GM12878 (cell line): ENCODE measurements around the gene NIPAL3. TPM values are rescaled to one million over a fixed set of nuclear protein-coding genes. Genes with fewer than 3 reads are reported as not detected.

Experiments used
- ATAC-seq: fragments of 200-7000 bp; cut with Tn5 transposase; 3 replicates; pipeline ENCODE4 v1.9.1; 2020; ENCODE audit warnings: mild to moderate bottlenecking, moderate library complexity
- BruUV-seq: library from RNA; stranded (reverse); fragments of 400-500 nt; replicated peaks from 2 replicates; lab custom pipeline; 2021; lab: Mats Ljungman, UMichigan
- CTCF ChIA-PET: fragments of 300-600 bp; sonication (Branson Sonifier 250); formaldehyde crosslinking; extraction: SDS; loops from one replicate; lab custom pipeline; 2021; ENCODE audit warnings: inconsistent platforms; lab: Yijun Ruan, JAX
- POLR2A ChIA-PET: fragments of 350-600 bp; formaldehyde crosslinking; extraction: SDS; loops from one replicate; lab custom pipeline; 2021; ENCODE audit warnings: inconsistent platforms; lab: Charles Lee
- RAD21 ChIA-PET: fragments of 300-600 bp; sonication (Branson Sonifier 250); formaldehyde crosslinking; loops from one replicate; lab custom pipeline; 2023; ENCODE audit warnings: antibody characterized with exemption; ENCODE audit not compliant: unreplicated experiment; lab: Charles Lee
- SMC1A ChIA-PET: fragments of 300-600 bp; sonication (Branson Sonifier 250); formaldehyde crosslinking; loops from one replicate; lab custom pipeline; 2023; ENCODE audit not compliant: unreplicated experiment, uncharacterized antibody; lab: Charles Lee
- DNase-seq: peaks from one replicate; pipeline ENCODE4 v3.0.0-alpha.2; 2011; ENCODE audit warnings: low read depth, low spot score
- FAIRE-seq: peaks from 3 replicates; lab custom pipeline; 2011; peaks lifted over from hg19 to GRCh38; lab: Jason Lieb, UNC
- H2AFZ ChIP-seq: 2 replicates; pipeline ENCODE4 v1.6.0; 2011; ENCODE audit warnings: low read depth, low read length, control low read depth; ENCODE audit not compliant: control insufficient read depth
- H3K27ac ChIP-seq: 2 replicates; pipeline ENCODE4 v1.5.1; 2011; ENCODE audit warnings: control low read depth; ENCODE audit not compliant: control insufficient read depth, insufficient read depth
- H3K27me3 ChIP-seq, 2 experiments: replicated peaks in 1 of 2; 2 replicates each; pipeline versions ENCODE4 v1.6.0 to v1.6.1; 2011; ENCODE audit warnings: low read length in 1 of 2; ENCODE audit not compliant: control insufficient read depth in 2 of 2, insufficient read depth in 2 of 2
- H3K36me3 ChIP-seq, 2 experiments: 2 replicates each; pipeline ENCODE4 v1.5.1; 2011; ENCODE audit warnings: low read length in 1 of 2; ENCODE audit not compliant: control insufficient read depth in 2 of 2, insufficient read depth in 2 of 2
- H3K4me1 ChIP-seq: 2 replicates; pipeline ENCODE4 v1.6.1; 2011; ENCODE audit warnings: mild to moderate bottlenecking, low read length, moderate library complexity, mixed read lengths; ENCODE audit not compliant: control insufficient read depth, insufficient read depth
- H3K4me2 ChIP-seq: 2 replicates; pipeline ENCODE4 v1.6.0; 2011; ENCODE audit warnings: control low read depth; ENCODE audit not compliant: control insufficient read depth, insufficient read depth
- H3K4me3 ChIP-seq: fragments of 200-600 bp; sonication (generic); 2 replicates; pipeline ENCODE4 v1.5.1; 2016
- H3K79me2 ChIP-seq: 2 replicates; pipeline ENCODE4 v1.6.0; 2011; ENCODE audit warnings: low read length; ENCODE audit not compliant: control insufficient read depth, insufficient read depth
- H3K9ac ChIP-seq: 2 replicates; pipeline ENCODE4 v1.8.0; 2011; ENCODE audit warnings: low read length, control low read depth, mixed read lengths; ENCODE audit not compliant: control insufficient read depth, insufficient read depth
- H3K9me3 ChIP-seq: replicated peaks from 3 replicates; pipeline ENCODE4 v1.5.1; 2011; ENCODE audit warnings: mild to moderate bottlenecking, low read length; ENCODE audit not compliant: control insufficient read depth, insufficient read depth
- H4K20me1 ChIP-seq: 2 replicates; pipeline ENCODE4 v1.6.0; 2011; ENCODE audit not compliant: control insufficient read depth, insufficient read depth
- CBFB ChIP-seq: IDR thresholded peaks from 2 replicates; pipeline ENCODE4 v1.6.1; 2016; ENCODE audit warnings: antibody characterized with exemption, low read depth
- NR2C2 ChIP-seq: IDR thresholded peaks from 2 replicates; pipeline ENCODE4 v1.6.1; 2011; ENCODE audit warnings: borderline replicate concordance, low read depth; ENCODE audit not compliant: control insufficient read depth, insufficient read length
- in situ Hi-C: fragments of 300-500 bp; cut with MboI; formaldehyde crosslinking; loops from 9 replicates; pipeline ENCODE4 v1.14.3; 2018; ENCODE audit warnings: mixed read lengths
- intact Hi-C: fragments of 100-400 bp; cut with micrococcal nuclease; formaldehyde crosslinking; loops from one replicate; pipeline ENCODE4 v1.14.2; 2022; ENCODE audit not compliant: unreplicated experiment
- polyA plus RNA-seq, 11 experiments: library from polyadenylated mRNA; depleted of rRNA in 4 of 11; unstranded in 6 of 11; stranded (reverse) in 5 of 11; fragments of >200 nt; fragmentation: Nextera tagmentation in 4 of 11; fragmentation: Illumina TruSeq in 1 of 11; extraction: Ambion mirVana in 4 of 11; extraction: Trizol in 1 of 11; gene quantifications; 1 replicate in 1 of 11; 2 replicates in 10 of 11; pipeline versions ENCODE4 v1.2.1 to v1.2.3, GENCODE V29; 2011 to 2016; ENCODE audit warnings: inconsistent platforms in 2 of 11, missing spikeins in 2 of 11, low read depth in 1 of 11
- total RNA-seq, 4 experiments: library from RNA; depleted of rRNA in 3 of 4; stranded (reverse); fragments of >200 nt in 3 of 4; fragmentation: Illumina TruSeq in 1 of 4; extraction: Trizol in 1 of 4; gene quantifications; 2 replicates each; pipeline versions ENCODE4 v1.2.1 to v1.2.3, GENCODE V29; 2013 to 2021
- TF ChIP-seq, protein P1 (sequence below): fragments of 450-650 bp; IDR thresholded peaks from 2 replicates; pipeline ENCODE4 v1.6.1; 2017; ENCODE audit warnings: antibody characterized with exemption, mild to moderate bottlenecking, moderate library complexity

The NIPAL3 gene
- total and polyA plus RNA-seq, 10 of the 15 experiments (the other 5 are each of a cell fraction or from before 2014, with no cell fraction given): 2.1 to 9.4 (median 4.2) TPM

DNA sequence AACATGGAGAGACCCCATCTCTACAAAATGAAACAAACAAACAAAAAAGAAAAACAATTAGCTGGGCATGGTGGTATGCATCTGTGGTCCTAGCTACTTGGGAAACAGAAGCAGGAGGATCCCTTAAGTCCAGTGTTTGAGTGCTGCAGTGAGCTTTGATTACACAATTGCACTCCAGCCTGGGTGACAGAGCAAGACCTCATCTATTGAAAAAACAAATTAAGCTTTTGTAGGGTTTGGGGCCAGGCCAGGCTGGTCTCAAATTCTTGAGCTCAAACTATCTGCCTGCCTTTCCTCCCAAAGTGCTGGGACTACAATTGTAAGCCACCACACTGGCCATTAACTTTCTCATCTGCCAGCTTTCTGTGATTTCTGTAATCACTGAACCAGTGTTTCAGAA lies 27.2 kb downstream of the NIPAL3 start:
- ChIA-PET RAD21 (interaction anchor here (1.0 kb wide), 1 partner anchor 244 kb away, joined by 3 read pairs; no protein-coding TSS in a partner anchor), SMC1A (interaction anchor here (1.5 kb wide), 1 partner anchor 24 kb away, joined by 4 read pairs; no protein-coding TSS in a partner anchor), POLR2A (interaction anchor here (0.6 kb wide), 1 partner anchor 24 kb away, joined by 5 read pairs; no protein-coding TSS in a partner anchor), CTCF (interaction anchor here (0.7 to 2.0 kb wide), 7 partner anchors 11 to 389 kb away, joined by 3 to 6 read pairs (median 3); partner anchors contain the start of gene STPG1)
- H3K27ac ChIP-seq: no peak overlapping the region
- no peak overlapping the region for H3K4me3 ChIP-seq
- H3K36me3 ChIP-seq: 0 out of 4 replicates have a peak, but pooled peaks cover 0 to 2% of the 10 kb centered on the region in 2 experiments
- ATAC-seq (no peak), DNase-seq (no peak), FAIRE-seq (no peak)
- H3K4me2 ChIP-seq: no peak overlapping the region
- H3K27me3 ChIP-seq: no peaks in the 10 kb centered on the region
- in situ Hi-C loops (no loop called here), intact Hi-C loops (no loop called here)
- H3K79me2 ChIP-seq: no peaks in the 10 kb centered on the region
- no peak overlapping the region for H2AFZ ChIP-seq
- no peak overlapping the region for H3K9ac ChIP-seq
- no TSS peak for BruUV-seq
- no peaks in the 10 kb centered on the region for H3K9me3 ChIP-seq
- TF ChIP-seq CBFB (no peak), NR2C2 (no peak)
- TF ChIP-seq, protein P1, sequence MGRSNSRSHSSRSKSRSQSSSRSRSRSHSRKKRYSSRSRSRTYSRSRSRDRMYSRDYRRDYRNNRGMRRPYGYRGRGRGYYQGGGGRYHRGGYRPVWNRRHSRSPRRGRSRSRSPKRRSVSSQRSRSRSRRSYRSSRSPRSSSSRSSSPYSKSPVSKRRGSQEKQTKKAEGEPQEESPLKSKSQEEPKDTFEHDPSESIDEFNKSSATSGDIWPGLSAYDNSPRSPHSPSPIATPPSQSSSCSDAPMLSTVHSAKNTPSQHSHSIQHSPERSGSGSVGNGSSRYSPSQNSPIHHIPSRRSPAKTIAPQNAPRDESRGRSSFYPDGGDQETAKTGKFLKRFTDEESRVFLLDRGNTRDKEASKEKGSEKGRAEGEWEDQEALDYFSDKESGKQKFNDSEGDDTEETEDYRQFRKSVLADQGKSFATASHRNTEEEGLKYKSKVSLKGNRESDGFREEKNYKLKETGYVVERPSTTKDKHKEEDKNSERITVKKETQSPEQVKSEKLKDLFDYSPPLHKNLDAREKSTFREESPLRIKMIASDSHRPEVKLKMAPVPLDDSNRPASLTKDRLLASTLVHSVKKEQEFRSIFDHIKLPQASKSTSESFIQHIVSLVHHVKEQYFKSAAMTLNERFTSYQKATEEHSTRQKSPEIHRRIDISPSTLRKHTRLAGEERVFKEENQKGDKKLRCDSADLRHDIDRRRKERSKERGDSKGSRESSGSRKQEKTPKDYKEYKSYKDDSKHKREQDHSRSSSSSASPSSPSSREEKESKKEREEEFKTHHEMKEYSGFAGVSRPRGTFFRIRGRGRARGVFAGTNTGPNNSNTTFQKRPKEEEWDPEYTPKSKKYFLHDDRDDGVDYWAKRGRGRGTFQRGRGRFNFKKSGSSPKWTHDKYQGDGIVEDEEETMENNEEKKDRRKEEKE: no peak
- no peaks in the 10 kb centered on the region for H4K20me1 ChIP-seq
- no peaks in the 10 kb centered on the region for H3K4me1 ChIP-seq
